ENCODE results near the gene SAT2.

DNA sequence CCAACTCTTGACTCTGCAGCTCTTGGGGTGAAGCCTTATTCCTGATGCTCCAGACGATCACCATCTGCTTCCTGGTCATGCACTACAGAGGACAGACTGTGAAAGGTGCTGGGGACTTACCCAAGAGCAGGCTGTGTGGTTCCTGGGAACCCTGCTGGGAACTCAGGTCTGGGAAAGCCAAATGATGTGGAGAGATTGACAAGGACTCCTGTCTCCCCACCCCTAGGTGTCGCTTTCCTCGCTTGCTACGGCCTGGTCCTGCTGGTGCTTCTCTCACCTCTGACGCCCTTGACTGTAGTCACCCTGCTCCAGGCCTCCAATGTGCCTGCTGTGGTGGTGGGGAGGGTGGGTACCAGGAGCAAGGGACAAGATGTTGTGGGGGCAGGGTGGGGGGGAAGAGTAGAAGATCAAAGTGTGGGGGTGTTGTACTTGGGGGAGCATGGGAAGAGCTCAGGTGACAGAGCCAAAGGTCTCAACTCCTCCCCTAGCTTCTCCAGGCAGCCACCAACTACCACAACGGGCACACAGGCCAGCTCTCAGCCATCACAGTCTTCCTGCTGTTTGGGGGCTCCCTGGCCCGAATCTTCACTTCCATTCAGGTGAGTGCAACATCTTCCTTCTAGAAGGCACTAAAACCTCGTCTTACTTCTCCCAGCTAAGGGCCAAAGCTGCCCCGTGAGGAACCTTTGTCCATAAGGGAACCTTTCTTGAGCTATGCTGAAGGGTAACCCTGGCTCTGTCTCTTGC, 40.8 kb downstream of the SAT2 start:
- TF ChIP-seq, protein P1, sequence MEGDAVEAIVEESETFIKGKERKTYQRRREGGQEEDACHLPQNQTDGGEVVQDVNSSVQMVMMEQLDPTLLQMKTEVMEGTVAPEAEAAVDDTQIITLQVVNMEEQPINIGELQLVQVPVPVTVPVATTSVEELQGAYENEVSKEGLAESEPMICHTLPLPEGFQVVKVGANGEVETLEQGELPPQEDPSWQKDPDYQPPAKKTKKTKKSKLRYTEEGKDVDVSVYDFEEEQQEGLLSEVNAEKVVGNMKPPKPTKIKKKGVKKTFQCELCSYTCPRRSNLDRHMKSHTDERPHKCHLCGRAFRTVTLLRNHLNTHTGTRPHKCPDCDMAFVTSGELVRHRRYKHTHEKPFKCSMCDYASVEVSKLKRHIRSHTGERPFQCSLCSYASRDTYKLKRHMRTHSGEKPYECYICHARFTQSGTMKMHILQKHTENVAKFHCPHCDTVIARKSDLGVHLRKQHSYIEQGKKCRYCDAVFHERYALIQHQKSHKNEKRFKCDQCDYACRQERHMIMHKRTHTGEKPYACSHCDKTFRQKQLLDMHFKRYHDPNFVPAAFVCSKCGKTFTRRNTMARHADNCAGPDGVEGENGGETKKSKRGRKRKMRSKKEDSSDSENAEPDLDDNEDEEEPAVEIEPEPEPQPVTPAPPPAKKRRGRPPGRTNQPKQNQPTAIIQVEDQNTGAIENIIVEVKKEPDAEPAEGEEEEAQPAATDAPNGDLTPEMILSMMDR (conservative IDR thresholded peaks at IDR 0.05): peak; percentile 63
- TF ChIP-seq EZH2 (IDR thresholded peaks at IDR 0.05; ENCODE audit: low read depth): no peak

All from PC-9 (cell line).